Ascending aorta (tissue), 2 donors: ENCODE measurements around the gene RHOF. TPM values are rescaled to one million over a fixed set of nuclear protein-coding genes. Genes with fewer than 3 reads are reported as not detected.

ENCODE experiments used
- DNase-seq, 2 donors: peaks; one replicate each; pipeline ENCODE4 v3.0.0-alpha.2; 2019; ENCODE audit warnings: low spot score in 2 of 2
- H3K27ac ChIP-seq, 2 donors: fragments of 200-600 bp; sonication (generic); one replicate each; pipeline ENCODE4 v1.5.1; 2016 to 2017; ENCODE audit warnings: mild to moderate bottlenecking in 1 of 2
- H3K27me3 ChIP-seq: fragments of 200-600 bp; sonication (generic); one replicate; pipeline ENCODE4 v1.5.1; 2017
- H3K36me3 ChIP-seq, 2 donors: fragments of 200-600 bp; sonication (generic); one replicate each; pipeline ENCODE4 v1.5.1; 2016
- H3K4me1 ChIP-seq, 2 donors: fragments of 200-600 bp; sonication (generic); one replicate each; pipeline ENCODE4 v1.5.1; 2016 to 2017; ENCODE audit warnings: mild to moderate bottlenecking in 1 of 2
- H3K4me3 ChIP-seq, 2 donors: fragments of 200-600 bp; sonication (generic); one replicate each; pipeline ENCODE4 v1.5.1; 2016 to 2017; ENCODE audit warnings: mild to moderate bottlenecking in 1 of 2
- H3K9me3 ChIP-seq, 2 donors: fragments of 200-600 bp; sonication (generic); one replicate each; pipeline ENCODE4 v1.5.1; 2016
- intact Hi-C: fragments of 100-400 bp; cut with DNase I; formaldehyde crosslinking; loops from one replicate; pipeline ENCODE4 v1.15.1; 2023
- total RNA-seq: library from RNA; depleted of rRNA; stranded (reverse); fragments of >200 nt; gene quantifications from one replicate; pipeline ENCODE4 v1.1.0, GENCODE V29; 2016
- TF ChIP-seq, protein P1 (sequence below), 3 experiments: fragments of 200-600 bp in 2 of 3; fragments of 450-650 bp in 1 of 3; sonication (generic) in 2 of 3; IDR thresholded peaks; one replicate each; pipeline ENCODE4 v1.5.1; 2016 to 2019; ENCODE audit warnings: antibody characterized with exemption in 3 of 3, mild to moderate bottlenecking in 1 of 3, moderate library complexity in 1 of 3

The RHOF gene
- total RNA-seq, 1 donor from 2014 or later = 1.9 TPM

DNA sequence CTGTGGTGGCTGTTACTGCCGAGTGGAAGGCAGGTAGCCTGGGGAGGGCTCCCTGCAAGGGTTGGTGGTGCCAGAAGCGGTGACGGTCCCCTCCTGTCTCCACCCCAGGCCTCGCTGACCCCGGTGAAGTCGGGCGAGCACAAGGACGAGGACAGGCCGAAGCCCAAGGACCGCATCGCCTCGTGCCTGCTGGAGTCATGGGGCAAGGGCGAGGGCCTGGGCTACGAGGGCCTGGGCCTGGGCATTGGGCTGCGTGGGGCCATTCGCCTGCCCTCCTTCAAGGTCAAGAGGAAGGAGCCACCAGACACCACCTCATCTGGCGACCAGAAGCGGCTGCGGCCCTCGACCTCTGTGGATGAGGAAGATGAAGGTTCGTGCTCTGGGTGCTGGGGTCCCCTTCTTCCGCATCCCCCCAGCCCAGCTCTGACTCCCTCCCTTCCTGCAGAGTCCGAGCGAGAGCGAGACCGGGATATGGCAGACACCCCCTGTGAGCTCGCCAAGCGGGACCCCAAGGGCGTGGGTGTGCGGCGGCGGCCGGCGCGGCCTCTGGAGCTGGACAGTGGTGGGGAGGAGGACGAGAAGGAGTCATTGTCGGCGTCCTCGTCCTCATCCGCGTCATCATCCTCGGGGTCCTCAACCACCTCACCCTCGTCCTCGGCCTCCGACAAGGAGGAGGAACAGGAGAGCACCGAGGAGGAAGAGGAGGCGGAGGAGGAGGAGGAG, 23.6 kb upstream of the RHOF start:
- Histone ChIP-seq H3K4me3 (no peak overlapping the region), H3K27me3 (no peaks in the 10 kb centered on the region), H3K36me3 (peaks cover 77 to 82% of the 10 kb centered on the region in 2 donors), H3K9me3 (no peaks in the 10 kb centered on the region), H3K4me1 (peaks cover 6 to 16% of the 10 kb centered on the region in 2 donors), H3K27ac (no peak overlapping the region)
- intact Hi-C loops = no loop called here
- TF ChIP-seq, protein P1, sequence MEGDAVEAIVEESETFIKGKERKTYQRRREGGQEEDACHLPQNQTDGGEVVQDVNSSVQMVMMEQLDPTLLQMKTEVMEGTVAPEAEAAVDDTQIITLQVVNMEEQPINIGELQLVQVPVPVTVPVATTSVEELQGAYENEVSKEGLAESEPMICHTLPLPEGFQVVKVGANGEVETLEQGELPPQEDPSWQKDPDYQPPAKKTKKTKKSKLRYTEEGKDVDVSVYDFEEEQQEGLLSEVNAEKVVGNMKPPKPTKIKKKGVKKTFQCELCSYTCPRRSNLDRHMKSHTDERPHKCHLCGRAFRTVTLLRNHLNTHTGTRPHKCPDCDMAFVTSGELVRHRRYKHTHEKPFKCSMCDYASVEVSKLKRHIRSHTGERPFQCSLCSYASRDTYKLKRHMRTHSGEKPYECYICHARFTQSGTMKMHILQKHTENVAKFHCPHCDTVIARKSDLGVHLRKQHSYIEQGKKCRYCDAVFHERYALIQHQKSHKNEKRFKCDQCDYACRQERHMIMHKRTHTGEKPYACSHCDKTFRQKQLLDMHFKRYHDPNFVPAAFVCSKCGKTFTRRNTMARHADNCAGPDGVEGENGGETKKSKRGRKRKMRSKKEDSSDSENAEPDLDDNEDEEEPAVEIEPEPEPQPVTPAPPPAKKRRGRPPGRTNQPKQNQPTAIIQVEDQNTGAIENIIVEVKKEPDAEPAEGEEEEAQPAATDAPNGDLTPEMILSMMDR (IDR thresholded peaks at IDR 0.05) = no peak
- peak in 1 of 2 donors; percentile 60 for DNase-seq

DNA sequence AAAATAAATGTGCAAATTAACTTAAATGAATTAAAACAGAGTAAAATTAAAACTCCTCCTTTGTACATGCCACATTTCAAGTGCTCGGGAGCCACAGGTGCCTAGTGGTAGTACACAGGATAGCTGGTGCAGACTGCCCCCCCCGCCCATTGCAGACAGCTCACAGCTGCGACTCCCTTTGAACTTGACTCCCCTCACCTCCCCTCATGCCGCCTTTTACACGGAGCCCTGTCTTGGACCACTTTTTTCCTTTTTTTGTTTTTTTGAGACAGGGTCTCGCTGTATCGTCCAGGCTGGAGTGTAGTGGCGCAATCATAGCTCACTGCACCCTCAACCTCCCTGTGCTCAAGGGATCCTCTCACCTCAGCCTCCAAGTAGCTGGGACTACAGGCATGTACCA, 21.8 kb upstream of the RHOF start:
- H3K4me3 ChIP-seq = no peak overlapping the region
- peaks cover 22 to 27% of the 10 kb centered on the region in 2 donors for H3K4me1 ChIP-seq
- no peaks in the 10 kb centered on the region for H3K27me3 ChIP-seq
- no peak overlapping the region for H3K27ac ChIP-seq
- intact Hi-C loops = no loop called here
- TF ChIP-seq, protein P1 (IDR thresholded peaks at IDR 0.05) = no peak
- no peaks in the 10 kb centered on the region for H3K9me3 ChIP-seq
- peaks cover 67 to 73% of the 10 kb centered on the region in 2 donors for H3K36me3 ChIP-seq
- no peak for DNase-seq

- intact Hi-C loops = no loop called here
- Histone ChIP-seq H3K36me3 (peaks cover 67 to 73% of the 10 kb centered on the region in 2 donors), H3K4me3 (no peak overlapping the region), H3K4me1 (peaks cover 24 to 29% of the 10 kb centered on the region in 2 donors), H3K27me3 (no peaks in the 10 kb centered on the region), H3K9me3 (no peaks in the 10 kb centered on the region), H3K27ac (no peak overlapping the region)
- TF ChIP-seq, protein P1 (IDR thresholded peaks at IDR 0.05) = no peak
- no peak for DNase-seq
These were observed 21.1 kb upstream of the RHOF start for GRCh38 chr12:121814429-121815119.

- DNase-seq = no peak
- Histone ChIP-seq H3K36me3 (peaks cover 67 to 73% of the 10 kb centered on the region in 2 donors), H3K4me1 (peaks cover 24 to 29% of the 10 kb centered on the region in 2 donors), H3K27ac (no peak overlapping the region), H3K4me3 (no peak overlapping the region), H3K27me3 (no peaks in the 10 kb centered on the region), H3K9me3 (no peaks in the 10 kb centered on the region)
- TF ChIP-seq, protein P1 (IDR thresholded peaks at IDR 0.05) = no peak
- intact Hi-C loops = loop anchor here (2.0 kb wide), 2 partner anchors 75 to 117 kb away; partner anchors contain the start of gene PSMD9
These were observed 20.5 kb upstream of the RHOF start for GRCh38 chr12:121813951-121814350.

GRCh38 chr12:121812921-121813896, 19.7 kb upstream of the RHOF start:
- DNase-seq = no peak
- Histone ChIP-seq H3K27me3 (no peaks in the 10 kb centered on the region), H3K27ac (no peak overlapping the region), H3K4me1 (peaks cover 24 to 29% of the 10 kb centered on the region in 2 donors), H3K36me3 (peaks cover 67 to 72% of the 10 kb centered on the region in 2 donors), H3K4me3 (peak overlapping the region; percentile 63 to 69), H3K9me3 (no peaks in the 10 kb centered on the region)
- intact Hi-C loops = loop anchor here (1.0 to 2.0 kb wide), 4 partner anchors 19 to 116 kb away; partner anchors contain the start of gene PSMD9
- TF ChIP-seq, protein P1 (IDR thresholded peaks at IDR 0.05) = no peak
